Erythroblast (primary cell): Measurements from ENCODE around the gene GPC6.

Experiments used
- GATA1 ChIP-seq: IDR thresholded peaks from 2 replicates; pipeline ENCODE4 v1.6.1; 2011; ENCODE audit warnings: low read depth, mild to moderate bottlenecking, control low read depth, low read length, moderate library complexity
- POLR2A ChIP-seq: IDR thresholded peaks from 2 replicates; pipeline ENCODE4 v1.6.1; 2011; ENCODE audit warnings: mild to moderate bottlenecking, low read length

DNA sequence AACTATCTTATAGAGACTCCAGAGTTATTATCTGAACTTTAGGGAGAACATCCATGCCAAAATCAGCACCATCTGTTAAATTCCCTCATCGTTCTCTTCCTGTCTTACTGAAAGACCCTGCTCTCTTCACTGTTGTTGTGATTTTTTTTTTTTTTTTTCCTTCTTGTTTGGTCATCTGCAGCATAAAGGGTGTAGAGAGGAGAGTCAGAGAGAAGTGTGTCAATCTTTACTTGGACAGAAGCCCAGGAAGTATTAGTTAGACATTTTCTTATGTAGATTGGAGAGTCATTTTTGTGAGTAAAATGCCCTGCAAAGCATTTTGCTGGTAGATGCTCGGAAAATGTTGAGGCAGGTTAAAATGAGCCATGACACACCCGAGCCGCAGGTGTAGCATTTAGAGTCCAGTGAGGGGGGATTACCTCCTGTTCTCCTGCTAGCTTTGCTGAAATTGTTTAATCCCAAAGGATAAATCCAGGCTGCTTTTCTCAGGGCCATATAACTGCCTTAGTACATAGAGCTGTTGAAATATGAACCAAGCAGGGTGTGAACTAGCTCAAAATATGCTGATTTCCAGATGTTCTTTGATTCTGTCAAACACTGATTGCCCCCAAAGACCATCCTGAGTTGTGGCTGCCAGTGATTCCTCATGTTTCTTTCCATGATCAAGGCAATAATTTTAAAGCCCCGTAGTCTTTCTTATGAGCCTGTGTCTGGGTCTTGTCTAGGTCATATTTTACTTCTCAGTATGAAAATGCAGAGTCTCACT, 1109.3 kb downstream of the GPC6 start:
- TF ChIP-seq POLR2A (no peak), GATA1 (no peak)
